ENCODE results near the gene PARD3B. TPM values are rescaled to one million over a fixed set of nuclear protein-coding genes. Genes with fewer than 3 reads are reported as not detected.
A peak's percentile ranks its signal among the peaks of the same experiment; 100 is the strongest.

PARD3B gene
- total and polyA plus RNA-seq, 2 of the 8 experiments (the other 6 are each of a cell fraction or from before 2014, with no cell fraction given), result 1.2 to 5.7 TPM

DNA sequence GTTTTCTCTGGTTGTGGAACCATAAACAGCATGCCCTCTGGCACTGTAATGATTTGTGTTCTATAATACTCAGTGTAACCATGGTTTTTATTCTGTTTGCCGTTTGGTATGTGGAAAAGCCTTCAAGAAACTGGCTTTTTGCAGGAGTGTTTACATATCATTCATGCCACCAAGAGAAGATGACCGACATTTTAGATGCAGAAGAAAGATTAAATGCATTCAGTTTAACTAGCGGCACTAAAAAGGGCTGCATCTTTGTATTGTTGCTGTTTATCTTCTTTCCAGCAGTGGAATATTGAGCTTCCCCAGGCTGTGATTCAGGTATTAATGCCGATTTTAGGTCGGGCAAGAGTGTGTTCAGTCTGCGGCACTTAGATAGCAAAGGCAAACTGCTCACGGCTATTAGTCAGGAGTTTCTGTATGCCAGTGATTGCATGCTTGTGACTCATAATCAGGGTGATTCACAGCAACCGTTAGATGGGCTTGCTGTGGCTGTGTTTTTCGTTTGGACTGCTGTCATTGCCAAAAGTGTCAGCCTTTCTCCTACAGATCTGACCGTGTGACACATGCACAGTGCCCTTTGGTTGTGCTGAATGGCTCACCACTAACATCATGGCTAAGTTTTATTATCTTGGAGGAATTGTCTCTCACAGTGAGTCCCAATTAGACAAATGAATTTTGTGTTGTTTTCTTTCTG lies 479.7 kb downstream of the PARD3B start:
- H3K18ac ChIP-seq (ENCODE audit: extremely low read depth, low read length), result no peak overlapping the region
- H3K4me2 ChIP-seq (ENCODE audit: insufficient read depth in 1 of 2, low read depth in 2 of 2, low read length in 2 of 2), result no peak overlapping the region
- no peak overlapping the region for H2BK20ac ChIP-seq (ENCODE audit: low read length)
- H2AFZ ChIP-seq (ENCODE audit: low read length), result no peak overlapping the region
- no peak overlapping the region for H4K91ac ChIP-seq (replicated peaks; ENCODE audit: insufficient read length, low read length)
- WGBS, 2 experiments (ENCODE audit: extremely low coverage in 1 of 2, insufficient coverage in 1 of 2, insufficient read length in 1 of 2, insufficient replicate concordance in 2 of 2, low coverage in 1 of 2, low lambda C conversion rate in 2 of 2, missing lambda C conversion rate in 1 of 2), result 90% methylated on average over 10 of the region's 10 CpGs; no CpG with 5 or more reads in 1 of the 2 experiments
- no peaks in the 10 kb centered on the region for H3K79me2 ChIP-seq (ENCODE audit: control insufficient read depth in 1 of 2, insufficient read depth in 2 of 2, low read length in 2 of 2)
- POLR2A ChIA-PET (ENCODE audit: partially characterized antibody), result no interaction called here
- no peak overlapping the region for H2BK120ac ChIP-seq (replicated peaks; ENCODE audit: low read depth, low read length)
- CTCF ChIA-PET (ENCODE audit: partially characterized antibody), result no interaction called here
- no peak overlapping the region for H4K5ac ChIP-seq (ENCODE audit: insufficient read length, low read depth, low read length)
- H4K20me1 ChIP-seq (replicated peaks in 1 of 2; ENCODE audit: control insufficient read depth in 1 of 2, insufficient read depth in 2 of 2, low read length in 2 of 2), result no peaks in the 10 kb centered on the region
- H2BK12ac ChIP-seq (ENCODE audit: low read depth, low read length), result no peak overlapping the region
- no peaks in the 10 kb centered on the region for H3K23me2 ChIP-seq (ENCODE audit: low read depth, low read length)
- TF ChIP-seq CREB1 (IDR thresholded peaks at IDR 0.05) (no peak), FOSL1 (IDR thresholded peaks at IDR 0.05; ENCODE audit: insufficient read depth, low read depth, low read length) (no peak), POLR2A (IDR thresholded peaks at IDR 0.05; ENCODE audit: control extremely low read depth in 1 of 2, low read depth in 2 of 2, low read length in 2 of 2) (no peak), SRF (IDR thresholded peaks at IDR 0.05; ENCODE audit: low read depth, low read length) (no peak), SP4 (IDR thresholded peaks at IDR 0.05; ENCODE audit: low read length) (no peak), ASH2L (IDR thresholded peaks at IDR 0.05; ENCODE audit: low read length) (no peak), TEAD4 (IDR thresholded peaks at IDR 0.05; ENCODE audit: low read depth, low read length) (no peak), SAP30 (IDR thresholded peaks at IDR 0.05; ENCODE audit: insufficient read depth, insufficient replicate concordance, low read length) (no peak), NRF1 (IDR thresholded peaks at IDR 0.05; ENCODE audit: low read depth, low read length) (no peak), EGR1 (IDR thresholded peaks at IDR 0.05; ENCODE audit: borderline replicate concordance, low read depth, low read length) (no peak), CHD2 (IDR thresholded peaks at IDR 0.05; ENCODE audit: low read length) (no peak), JUN (IDR thresholded peaks at IDR 0.05; ENCODE audit: low read depth, low read length) (no peak), CTBP2 (IDR thresholded peaks at IDR 0.05; ENCODE audit: borderline replicate concordance, insufficient read depth, insufficient read length, low read length) (no peak), RBBP5 (IDR thresholded peaks at IDR 0.05; ENCODE audit: borderline replicate concordance, low read depth, low read length) (no peak), TAF1 (IDR thresholded peaks at IDR 0.05; ENCODE audit: low read depth, low read length) (no peak), RFX5 (IDR thresholded peaks at IDR 0.05; ENCODE audit: borderline replicate concordance, low read depth, low read length) (no peak)
- H3K56ac ChIP-seq (replicated peaks; ENCODE audit: insufficient read length, low read depth, low read length), result no peak overlapping the region
- no peak overlapping the region for H2AK5ac ChIP-seq (ENCODE audit: low read depth, low read length)
- no peak overlapping the region for H3K4me3 ChIP-seq (ENCODE audit: extremely low read depth in 1 of 4, insufficient read depth in 2 of 4, low read depth in 3 of 4, low read length in 4 of 4)
- H3K23ac ChIP-seq (ENCODE audit: insufficient read length), result no peak overlapping the region
- H3K27ac ChIP-seq (ENCODE audit: low read depth, low read length), result no peak overlapping the region
- no peak overlapping the region for H2BK15ac ChIP-seq (ENCODE audit: low read length)
- H3K27me3 ChIP-seq (replicated peaks in 1 of 4; ENCODE audit: control insufficient read depth in 3 of 4, extremely low read depth in 1 of 4, insufficient read depth in 3 of 4, low read length in 3 of 4), result no peaks in the 10 kb centered on the region
- H3K4me1 ChIP-seq (replicated peaks in 1 of 4; ENCODE audit: control insufficient read depth in 3 of 4, insufficient read depth in 4 of 4, low read length in 3 of 4), result no peaks in the 10 kb centered on the region
- DNase-seq (ENCODE audit: low read depth in 1 of 2, low spot score in 2 of 2) (no peak), FAIRE-seq (peak; percentile 32)
- H3K4ac ChIP-seq (replicated peaks; ENCODE audit: insufficient read length, low read depth, low read length), result no peak overlapping the region
- no peaks in the 10 kb centered on the region for H3K36me3 ChIP-seq (ENCODE audit: control insufficient read depth in 2 of 4, insufficient read depth in 4 of 4, low read length in 3 of 4)
- H3K14ac ChIP-seq (ENCODE audit: insufficient read length), result no peak overlapping the region
- no peak overlapping the region for H4K8ac ChIP-seq (ENCODE audit: extremely low read depth, insufficient read depth, low read length)
- no peak overlapping the region for H2BK5ac ChIP-seq (ENCODE audit: low read depth, low read length)
- H3K9ac ChIP-seq (replicated peaks in 1 of 4; ENCODE audit: extremely low read depth in 1 of 4, low read depth in 3 of 4, low read length in 3 of 4), result no peak overlapping the region
- no peaks in the 10 kb centered on the region for H3K79me1 ChIP-seq (ENCODE audit: low read depth, low read length)
- H3K9me3 ChIP-seq (ENCODE audit: insufficient read depth in 2 of 2, low read depth in 1 of 2, low read length in 1 of 2), result no peaks in the 10 kb centered on the region

Measured in H1 (cell line).